DND-41 (cell line): Measurements from ENCODE around the gene CARD14.

Source experiments
- EZH2 ChIP-seq: IDR thresholded peaks from 3 replicates; pipeline ENCODE4 v1.6.1; 2012; ENCODE audit warnings: borderline replicate concordance, low read depth, mild to moderate bottlenecking, moderate library complexity, low read length, inconsistent platforms; ENCODE audit not compliant: severe bottlenecking
- TF ChIP-seq, protein P1 (sequence below): IDR thresholded peaks from 2 replicates; pipeline ENCODE4 v1.5.1; 2012; ENCODE audit warnings: borderline replicate concordance, low read length, moderate library complexity, mild to moderate bottlenecking; ENCODE audit not compliant: poor library complexity, severe bottlenecking; ENCODE audit errors: extremely low read depth

GRCh38 chr17:80256034-80256350 is 86.2 kb downstream of the CARD14 start:
- TF ChIP-seq, protein P1, sequence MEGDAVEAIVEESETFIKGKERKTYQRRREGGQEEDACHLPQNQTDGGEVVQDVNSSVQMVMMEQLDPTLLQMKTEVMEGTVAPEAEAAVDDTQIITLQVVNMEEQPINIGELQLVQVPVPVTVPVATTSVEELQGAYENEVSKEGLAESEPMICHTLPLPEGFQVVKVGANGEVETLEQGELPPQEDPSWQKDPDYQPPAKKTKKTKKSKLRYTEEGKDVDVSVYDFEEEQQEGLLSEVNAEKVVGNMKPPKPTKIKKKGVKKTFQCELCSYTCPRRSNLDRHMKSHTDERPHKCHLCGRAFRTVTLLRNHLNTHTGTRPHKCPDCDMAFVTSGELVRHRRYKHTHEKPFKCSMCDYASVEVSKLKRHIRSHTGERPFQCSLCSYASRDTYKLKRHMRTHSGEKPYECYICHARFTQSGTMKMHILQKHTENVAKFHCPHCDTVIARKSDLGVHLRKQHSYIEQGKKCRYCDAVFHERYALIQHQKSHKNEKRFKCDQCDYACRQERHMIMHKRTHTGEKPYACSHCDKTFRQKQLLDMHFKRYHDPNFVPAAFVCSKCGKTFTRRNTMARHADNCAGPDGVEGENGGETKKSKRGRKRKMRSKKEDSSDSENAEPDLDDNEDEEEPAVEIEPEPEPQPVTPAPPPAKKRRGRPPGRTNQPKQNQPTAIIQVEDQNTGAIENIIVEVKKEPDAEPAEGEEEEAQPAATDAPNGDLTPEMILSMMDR: no peak
- no peak for TF ChIP-seq EZH2
